PC-9 (cell line): ENCODE data around the gene PCLO. TPM values are rescaled to one million over a fixed set of nuclear protein-coding genes. Genes with fewer than 3 reads are reported as not detected.

Source experiments
- BruUV-seq: library from RNA; stranded (reverse); fragments of 400-500 nt; replicated peaks from 2 replicates; lab custom pipeline; 2021; lab: Mats Ljungman, UMichigan
- CTCF ChIA-PET: fragments of 300-600 bp; sonication (Branson Sonifier 250); formaldehyde crosslinking; loops from one replicate; lab custom pipeline; 2022; ENCODE audit warnings: antibody characterized with exemption; lab: Charles Lee
- POLR2A ChIA-PET: fragments of 300-600 bp; sonication (Branson Sonifier 250); formaldehyde crosslinking; loops from one replicate; lab custom pipeline; 2022; ENCODE audit warnings: antibody characterized with exemption; ENCODE audit not compliant: unreplicated experiment; lab: Charles Lee
- DNase-seq, 2 experiments: peaks; one replicate each; pipeline versions ENCODE4 v3.0.0 to v3.0.0-alpha.2; 2015 to 2022; ENCODE audit warnings: mixed read lengths in 1 of 2
- H2AFZ ChIP-seq: fragments of 200-600 bp; sonication (generic); 2 replicates; pipeline ENCODE4 v1.8.1; 2017; ENCODE audit warnings: antibody characterized with exemption
- H3F3A ChIP-seq: fragments of 200-600 bp; sonication (generic); 2 replicates; pipeline ENCODE4 v1.8.1; 2017; ENCODE audit warnings: antibody characterized with exemption, mild to moderate bottlenecking, low read depth; ENCODE audit not compliant: insufficient read depth
- H3K27ac ChIP-seq: fragments of 200-600 bp; sonication (generic); 2 replicates; pipeline ENCODE4 v1.6.1; 2016; ENCODE audit warnings: mixed run types
- H3K27me3 ChIP-seq: fragments of 200-600 bp; sonication (generic); 2 replicates; pipeline ENCODE4 v1.6.1; 2016; ENCODE audit warnings: low read depth, mixed run types; ENCODE audit not compliant: insufficient read depth
- H3K36me3 ChIP-seq: fragments of 200-600 bp; sonication (generic); 2 replicates; pipeline ENCODE4 v1.6.1; 2016; ENCODE audit warnings: low read depth, mixed run types
- H3K4me1 ChIP-seq: fragments of 200-600 bp; sonication (generic); replicated peaks from 2 replicates; pipeline ENCODE4 v1.6.1; 2016; ENCODE audit warnings: mixed run types; ENCODE audit not compliant: insufficient read depth
- H3K4me2 ChIP-seq: fragments of 200-600 bp; sonication (generic); 2 replicates; pipeline ENCODE4 v1.6.1; 2017; ENCODE audit warnings: mixed run types
- H3K4me3 ChIP-seq: fragments of 200-600 bp; sonication (generic); 2 replicates; pipeline ENCODE4 v1.6.1; 2016; ENCODE audit warnings: mixed run types
- H3K79me2 ChIP-seq: fragments of 200-600 bp; sonication (generic); 2 replicates; pipeline ENCODE4 v1.6.1; 2017; ENCODE audit warnings: low read depth, mixed run types
- H3K9me2 ChIP-seq: fragments of 200-600 bp; sonication (generic); 2 replicates; pipeline ENCODE4 v1.8.1; 2017; ENCODE audit warnings: mild to moderate bottlenecking; ENCODE audit not compliant: insufficient read depth
- H3K9me3 ChIP-seq: fragments of 200-600 bp; sonication (generic); 2 replicates; pipeline ENCODE4 v1.8.1; 2016; ENCODE audit warnings: low read depth; ENCODE audit not compliant: insufficient read depth
- H4K20me1 ChIP-seq: fragments of 200-600 bp; sonication (generic); 2 replicates; pipeline ENCODE4 v1.8.1; 2017; ENCODE audit not compliant: insufficient read depth
- EZH2 ChIP-seq: fragments of 200-600 bp; sonication (generic); IDR thresholded peaks from 2 replicates; pipeline ENCODE4 v1.8.0; 2017; ENCODE audit warnings: antibody characterized with exemption, low read depth
- intact Hi-C: fragments of 100-400 bp; cut with micrococcal nuclease; formaldehyde crosslinking; loops from one replicate; pipeline ENCODE4 v1.10.0; 2022; ENCODE audit not compliant: unreplicated experiment
- total RNA-seq: library from RNA; stranded (reverse); gene quantifications from 2 replicates; pipeline ENCODE4 v1.2.3, GENCODE V29; 2021
- TF ChIP-seq, protein P1 (sequence below): fragments of 200-600 bp; sonication (generic); conservative IDR thresholded peaks from 2 replicates; pipeline ENCODE4 v1.6.1; 2017; ENCODE audit warnings: mixed run types, antibody characterized with exemption, mild to moderate bottlenecking, moderate library complexity

Gene PCLO
- total RNA-seq, 1 experiment from 2014 or later: 4.0 TPM

DNA sequence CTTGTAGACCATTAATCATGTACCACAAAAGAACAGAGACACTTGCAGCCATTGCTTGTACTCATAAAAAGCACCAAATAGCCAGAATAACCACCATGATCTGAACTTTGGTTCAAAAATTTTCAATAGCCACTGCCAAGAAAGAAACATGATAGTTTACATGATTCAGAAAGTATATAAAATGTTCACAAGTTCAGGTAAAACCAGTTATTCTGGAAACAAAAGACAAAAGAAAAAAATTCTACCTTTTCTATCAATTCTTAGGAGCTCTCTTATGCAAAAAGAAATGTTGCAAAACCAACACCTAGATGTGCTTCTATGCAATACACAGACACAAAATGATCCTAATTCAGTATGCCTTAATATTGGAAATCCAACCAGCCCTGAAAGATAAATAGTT, 108.7 kb downstream of the PCLO start:
- intact Hi-C loops: loop anchor here (5.0 kb wide), 1 partner anchor 108 kb away; the partner anchor contains the start of gene PCLO
- ChIA-PET CTCF (no interaction called here), POLR2A (interaction anchor here (0.6 kb wide), 1 partner anchor 93 kb away, joined by 3 read pairs; no protein-coding TSS in a partner anchor)
- no peak overlapping the region for H3K27ac ChIP-seq
- peaks cover 31% of the 10 kb centered on the region for H3K4me1 ChIP-seq
- TF ChIP-seq, protein P1, sequence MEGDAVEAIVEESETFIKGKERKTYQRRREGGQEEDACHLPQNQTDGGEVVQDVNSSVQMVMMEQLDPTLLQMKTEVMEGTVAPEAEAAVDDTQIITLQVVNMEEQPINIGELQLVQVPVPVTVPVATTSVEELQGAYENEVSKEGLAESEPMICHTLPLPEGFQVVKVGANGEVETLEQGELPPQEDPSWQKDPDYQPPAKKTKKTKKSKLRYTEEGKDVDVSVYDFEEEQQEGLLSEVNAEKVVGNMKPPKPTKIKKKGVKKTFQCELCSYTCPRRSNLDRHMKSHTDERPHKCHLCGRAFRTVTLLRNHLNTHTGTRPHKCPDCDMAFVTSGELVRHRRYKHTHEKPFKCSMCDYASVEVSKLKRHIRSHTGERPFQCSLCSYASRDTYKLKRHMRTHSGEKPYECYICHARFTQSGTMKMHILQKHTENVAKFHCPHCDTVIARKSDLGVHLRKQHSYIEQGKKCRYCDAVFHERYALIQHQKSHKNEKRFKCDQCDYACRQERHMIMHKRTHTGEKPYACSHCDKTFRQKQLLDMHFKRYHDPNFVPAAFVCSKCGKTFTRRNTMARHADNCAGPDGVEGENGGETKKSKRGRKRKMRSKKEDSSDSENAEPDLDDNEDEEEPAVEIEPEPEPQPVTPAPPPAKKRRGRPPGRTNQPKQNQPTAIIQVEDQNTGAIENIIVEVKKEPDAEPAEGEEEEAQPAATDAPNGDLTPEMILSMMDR: no peak
- no peak for TF ChIP-seq EZH2
- H2AFZ ChIP-seq: no peak overlapping the region
- H3F3A ChIP-seq: 0 out of 2 replicates have a peak, but pooled peaks cover 3% of the 10 kb centered on the region
- no peaks in the 10 kb centered on the region for H3K79me2 ChIP-seq
- no peaks in the 10 kb centered on the region for H4K20me1 ChIP-seq
- BruUV-seq: no TSS peak
- H3K9me3 ChIP-seq: no peaks in the 10 kb centered on the region; the same call in 1 of the 2 replicates
- no peaks in the 10 kb centered on the region for H3K9me2 ChIP-seq
- H3K27me3 ChIP-seq: no peaks in the 10 kb centered on the region
- peak in 1 of 2 experiments; percentile 82 for DNase-seq
- no peaks in the 10 kb centered on the region for H3K36me3 ChIP-seq
- peak overlapping the region; percentile 62 for H3K4me2 ChIP-seq
- peak overlapping the region; percentile 33; the same call in 1 of the 2 replicates for H3K4me3 ChIP-seq

DNA sequence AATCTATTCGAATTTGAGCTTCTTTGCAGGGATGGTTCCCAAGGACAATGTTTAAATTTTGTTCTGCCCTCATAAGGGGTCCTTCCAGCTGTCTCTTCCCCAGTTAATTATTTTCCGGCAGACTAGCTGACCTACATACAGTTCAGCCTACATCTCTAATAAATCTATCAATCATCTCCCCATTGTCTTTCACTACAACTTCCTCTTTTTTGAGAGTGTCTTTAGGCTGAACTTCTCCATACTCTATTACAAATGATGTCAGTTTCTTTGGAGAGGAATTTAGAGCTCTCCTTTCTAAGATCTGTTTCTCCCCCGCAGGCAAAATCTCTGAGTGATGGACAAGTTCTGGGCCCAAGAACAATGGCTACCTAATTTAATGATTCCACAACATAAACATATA, 122.2 kb downstream of the PCLO start:
- no peaks in the 10 kb centered on the region for H4K20me1 ChIP-seq
- TF ChIP-seq, protein P1: no peak
- no peak for TF ChIP-seq EZH2
- H3K4me2 ChIP-seq: no peak overlapping the region
- H3K27me3 ChIP-seq: no peaks in the 10 kb centered on the region
- H3K79me2 ChIP-seq: no peaks in the 10 kb centered on the region
- no peaks in the 10 kb centered on the region for H3K36me3 ChIP-seq
- POLR2A ChIA-PET: no interaction called here
- H3K27ac ChIP-seq: no peak overlapping the region
- no peaks in the 10 kb centered on the region for H3K9me2 ChIP-seq
- H3F3A ChIP-seq: no peaks in the 10 kb centered on the region
- intact Hi-C loops: no loop called here
- no peak overlapping the region for H2AFZ ChIP-seq
- BruUV-seq: no TSS peak
- H3K9me3 ChIP-seq: no peaks in the 10 kb centered on the region; the same call in 1 of the 2 replicates
- H3K4me3 ChIP-seq: no peak overlapping the region
- H3K4me1 ChIP-seq: no peaks in the 10 kb centered on the region
- CTCF ChIA-PET: no interaction called here
- no peak for DNase-seq

DNA sequence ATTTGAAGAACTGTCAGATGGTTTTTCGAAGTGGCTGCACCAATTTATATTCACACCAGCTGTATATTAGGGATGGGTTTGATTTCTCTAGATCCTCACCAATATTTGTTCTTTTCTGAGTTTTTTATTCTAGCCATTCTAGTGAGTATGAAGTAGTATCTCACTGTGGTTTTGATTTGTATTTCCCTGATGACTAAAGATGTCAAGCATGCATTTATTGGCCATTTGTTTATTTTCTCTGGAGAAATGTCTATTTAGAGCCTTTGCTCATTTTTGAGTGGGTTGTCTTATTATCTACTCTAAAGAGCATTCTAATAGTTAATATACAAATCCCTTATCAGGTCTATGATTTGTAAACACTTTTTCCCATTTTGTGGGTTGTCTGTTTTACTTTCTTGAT, 123.9 kb downstream of the PCLO start:
- CTCF ChIA-PET: no interaction called here
- no peaks in the 10 kb centered on the region for H3F3A ChIP-seq
- H3K9me2 ChIP-seq: no peaks in the 10 kb centered on the region
- no peaks in the 10 kb centered on the region for H3K79me2 ChIP-seq
- BruUV-seq: no TSS peak
- no peak for DNase-seq
- H3K27me3 ChIP-seq: no peaks in the 10 kb centered on the region
- intact Hi-C loops: no loop called here
- H4K20me1 ChIP-seq: no peaks in the 10 kb centered on the region
- no peak overlapping the region for H3K27ac ChIP-seq
- H3K4me3 ChIP-seq: no peak overlapping the region
- no peaks in the 10 kb centered on the region for H3K36me3 ChIP-seq
- no peaks in the 10 kb centered on the region for H3K4me1 ChIP-seq
- TF ChIP-seq, protein P1: no peak
- no peak for TF ChIP-seq EZH2
- POLR2A ChIA-PET: no interaction called here
- no peak overlapping the region for H2AFZ ChIP-seq
- no peak overlapping the region for H3K4me2 ChIP-seq
- no peaks in the 10 kb centered on the region for H3K9me3 ChIP-seq
